K562 (cell line): ENCODE measurements around the gene TMEM121B.

ENCODE experiments used
- HDAC2 ChIP-seq: fragments of 450-650 bp; IDR thresholded peaks from 2 replicates; pipeline ENCODE4 v1.6.1; 2016; ENCODE audit warnings: mild to moderate bottlenecking
- PML ChIP-seq: IDR thresholded peaks from 2 replicates; pipeline ENCODE4 v1.6.1; 2012; ENCODE audit warnings: low read length, inconsistent platforms
- POLR2B ChIP-seq: fragments of 450-650 bp; IDR thresholded peaks from 2 replicates; pipeline ENCODE4 v1.6.1; 2018; ENCODE audit warnings: low read depth; ENCODE audit not compliant: partially characterized antibody

DNA sequence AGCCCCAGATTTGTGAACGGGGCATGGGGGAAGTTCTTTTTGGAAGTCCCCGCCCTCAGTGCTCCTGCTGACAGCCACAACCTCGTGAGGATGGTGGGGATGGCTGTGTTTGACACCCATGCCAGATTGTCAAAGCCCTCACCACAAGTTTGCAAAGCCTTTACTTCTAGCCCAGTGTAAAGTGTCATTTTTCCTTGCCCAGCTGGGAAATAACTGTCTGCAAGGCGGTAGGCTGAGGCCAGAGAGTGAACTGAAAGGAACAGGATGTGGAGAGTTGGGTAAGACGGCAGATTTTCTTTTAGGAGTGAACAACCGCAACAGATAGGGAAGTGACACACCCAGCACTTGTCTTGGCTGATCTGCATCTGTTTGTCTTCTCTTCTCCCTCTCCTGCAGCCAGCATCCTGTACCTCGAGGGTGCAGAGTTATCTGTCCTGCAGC lies 22.8 kb downstream of the TMEM121B start:
- TF ChIP-seq PML (no peak), HDAC2 (no peak), POLR2B (no peak)
